ENCODE measurements around the gene CCDC85B.

Gene CCDC85B

DNA sequence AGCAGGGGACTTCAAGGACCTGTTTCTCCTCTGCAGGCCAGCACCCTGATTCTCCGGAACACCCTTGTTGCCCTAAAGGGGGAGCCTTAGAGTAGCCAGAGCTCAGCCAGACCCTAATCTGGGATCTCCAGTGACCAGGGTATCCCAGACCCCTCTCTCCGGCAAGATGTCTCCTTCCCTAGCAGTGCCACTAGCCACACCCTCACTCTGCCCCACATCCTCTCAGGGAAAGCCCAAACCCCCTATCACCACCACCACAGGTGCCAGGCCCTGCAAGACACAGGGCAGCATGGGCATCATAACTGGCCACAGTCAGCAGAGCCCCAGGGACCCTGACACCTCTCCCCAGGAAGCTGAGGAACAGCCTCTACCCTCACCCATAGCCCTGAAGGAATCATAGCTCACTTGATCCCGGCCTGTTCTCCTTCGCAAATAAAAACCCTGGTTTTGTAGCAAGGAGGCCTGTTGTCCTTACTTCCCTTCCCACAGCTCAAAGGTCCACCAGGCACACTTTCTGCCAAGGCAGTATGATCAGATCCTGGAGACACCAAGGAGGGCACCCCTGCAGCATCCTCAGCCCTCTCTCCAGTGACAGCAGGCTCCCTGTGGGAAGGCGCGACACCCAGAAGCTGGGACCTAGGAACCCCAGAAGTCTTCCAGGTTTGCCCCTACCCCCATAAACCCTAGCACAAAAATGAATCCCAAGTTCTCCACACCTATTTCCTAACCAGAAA lies 37.1 kb upstream of the CCDC85B start:
- DNase-seq (ENCODE audit: low read depth), result peak; percentile 45
- no peak overlapping the region for H3K4me3 ChIP-seq (ENCODE audit: low read depth, low read length)
- TF ChIP-seq POLR2A (IDR thresholded peaks at IDR 0.05; ENCODE audit: extremely low read depth, insufficient read length) (no peak), CTCF (IDR thresholded peaks at IDR 0.05; ENCODE audit: low read depth, low read length) (peak; percentile 28)

DNA sequence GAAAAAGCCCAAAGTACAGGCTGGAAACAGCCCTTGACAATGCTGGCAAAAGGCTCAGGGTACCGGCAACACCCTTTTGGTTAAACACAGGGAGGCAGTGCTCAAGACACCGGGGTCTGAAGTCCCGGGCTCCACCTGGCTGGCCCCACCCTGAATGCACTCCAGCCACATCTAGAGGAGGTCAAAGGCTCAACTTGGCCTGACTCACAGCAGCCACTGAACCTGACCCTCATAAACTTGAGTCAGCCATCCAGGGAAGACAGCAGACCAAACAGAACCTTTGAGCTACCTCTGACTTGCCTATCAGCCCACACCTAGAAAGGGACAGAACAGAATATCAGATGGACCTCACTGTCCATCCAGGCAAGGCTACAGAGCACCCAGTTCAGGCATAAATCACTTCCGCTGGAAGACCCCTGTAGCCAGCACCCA lies 36.3 kb upstream of the CCDC85B start:
- no peak for DNase-seq (ENCODE audit: low read depth)
- no peak overlapping the region for H3K4me3 ChIP-seq (ENCODE audit: low read depth, low read length)
- TF ChIP-seq MYC (IDR thresholded peaks at IDR 0.05; ENCODE audit: low read depth, low read length) (no peak), POLR2A (IDR thresholded peaks at IDR 0.05; ENCODE audit: extremely low read depth, insufficient read length) (no peak), CTCF (IDR thresholded peaks at IDR 0.05; ENCODE audit: low read depth, low read length) (no peak)
- TF ChIP-seq, protein P1, sequence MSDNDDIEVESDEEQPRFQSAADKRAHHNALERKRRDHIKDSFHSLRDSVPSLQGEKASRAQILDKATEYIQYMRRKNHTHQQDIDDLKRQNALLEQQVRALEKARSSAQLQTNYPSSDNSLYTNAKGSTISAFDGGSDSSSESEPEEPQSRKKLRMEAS (IDR thresholded peaks at IDR 0.05; ENCODE audit: low read depth, low read length), result no peak

DNA sequence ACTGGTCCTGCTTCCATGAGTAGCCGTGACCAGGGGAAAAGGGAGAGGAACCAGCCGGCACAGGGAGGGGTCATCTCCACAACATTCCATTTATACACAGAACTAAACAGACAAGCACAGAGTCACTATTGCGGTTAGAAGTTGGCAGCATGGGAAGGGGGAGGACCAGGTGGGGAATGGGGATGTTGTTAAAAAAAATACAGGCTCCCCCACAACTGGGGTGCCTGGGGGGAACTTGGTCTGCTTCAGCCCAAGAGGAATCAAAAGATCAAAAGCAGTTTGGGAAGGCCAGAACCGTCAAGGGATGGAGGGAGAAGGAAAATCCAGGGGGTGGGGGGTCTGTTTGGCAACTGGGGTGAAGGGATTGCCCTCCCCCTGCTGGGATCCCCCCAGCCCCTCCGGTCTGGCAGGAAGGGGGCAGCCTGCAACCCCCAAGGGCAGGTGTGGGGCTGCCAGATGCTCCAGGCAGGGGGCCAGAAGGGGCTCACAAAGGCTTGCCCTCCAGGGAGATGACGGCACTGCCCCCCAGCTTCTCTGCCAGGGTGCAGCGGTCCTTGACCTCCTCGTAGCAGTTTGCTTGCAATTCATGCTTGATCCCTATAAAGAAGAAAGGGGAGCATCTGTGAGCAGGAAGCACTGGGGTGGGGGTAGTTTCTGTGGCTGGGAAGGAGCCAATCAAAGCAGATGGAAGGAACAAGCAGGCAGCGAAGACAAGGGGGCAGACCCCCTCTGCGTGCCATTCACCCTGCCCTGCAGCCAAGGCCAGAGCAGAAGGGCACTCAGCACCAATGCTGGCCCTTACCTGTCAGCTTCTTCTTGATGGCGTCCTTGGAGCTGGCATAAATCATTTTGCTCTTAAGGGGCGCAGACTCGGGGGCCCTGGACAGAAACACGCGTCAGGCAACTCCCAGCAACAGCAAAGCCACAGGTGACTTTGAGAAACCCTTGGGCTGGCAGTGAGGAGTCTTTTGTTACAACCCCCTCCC lies 35.3 kb upstream of the CCDC85B start:
- DNase-seq (ENCODE audit: low read depth), result no peak
- H3K4me3 ChIP-seq (ENCODE audit: low read depth, low read length), result no peak overlapping the region
- TF ChIP-seq, protein P1 (IDR thresholded peaks at IDR 0.05; ENCODE audit: low read depth, low read length), result no peak
- TF ChIP-seq POLR2A (IDR thresholded peaks at IDR 0.05; ENCODE audit: extremely low read depth, insufficient read length), result no peak
- TF ChIP-seq MYC (IDR thresholded peaks at IDR 0.05; ENCODE audit: low read depth, low read length), result no peak
- TF ChIP-seq CTCF (IDR thresholded peaks at IDR 0.05; ENCODE audit: low read depth, low read length), result no peak

GRCh38 chr11:65855927-65856363 lies 34.5 kb upstream of the CCDC85B start:
- no peak for DNase-seq (ENCODE audit: low read depth)
- peak overlapping the region; percentile 96 for H3K4me3 ChIP-seq (ENCODE audit: low read depth, low read length)
- TF ChIP-seq CTCF (IDR thresholded peaks at IDR 0.05; ENCODE audit: low read depth, low read length), result no peak
- TF ChIP-seq MYC (IDR thresholded peaks at IDR 0.05; ENCODE audit: low read depth, low read length), result no peak
- no peak for TF ChIP-seq POLR2A (IDR thresholded peaks at IDR 0.05; ENCODE audit: extremely low read depth, insufficient read length)
- TF ChIP-seq, protein P1 (IDR thresholded peaks at IDR 0.05; ENCODE audit: low read depth, low read length), result no peak

DNA sequence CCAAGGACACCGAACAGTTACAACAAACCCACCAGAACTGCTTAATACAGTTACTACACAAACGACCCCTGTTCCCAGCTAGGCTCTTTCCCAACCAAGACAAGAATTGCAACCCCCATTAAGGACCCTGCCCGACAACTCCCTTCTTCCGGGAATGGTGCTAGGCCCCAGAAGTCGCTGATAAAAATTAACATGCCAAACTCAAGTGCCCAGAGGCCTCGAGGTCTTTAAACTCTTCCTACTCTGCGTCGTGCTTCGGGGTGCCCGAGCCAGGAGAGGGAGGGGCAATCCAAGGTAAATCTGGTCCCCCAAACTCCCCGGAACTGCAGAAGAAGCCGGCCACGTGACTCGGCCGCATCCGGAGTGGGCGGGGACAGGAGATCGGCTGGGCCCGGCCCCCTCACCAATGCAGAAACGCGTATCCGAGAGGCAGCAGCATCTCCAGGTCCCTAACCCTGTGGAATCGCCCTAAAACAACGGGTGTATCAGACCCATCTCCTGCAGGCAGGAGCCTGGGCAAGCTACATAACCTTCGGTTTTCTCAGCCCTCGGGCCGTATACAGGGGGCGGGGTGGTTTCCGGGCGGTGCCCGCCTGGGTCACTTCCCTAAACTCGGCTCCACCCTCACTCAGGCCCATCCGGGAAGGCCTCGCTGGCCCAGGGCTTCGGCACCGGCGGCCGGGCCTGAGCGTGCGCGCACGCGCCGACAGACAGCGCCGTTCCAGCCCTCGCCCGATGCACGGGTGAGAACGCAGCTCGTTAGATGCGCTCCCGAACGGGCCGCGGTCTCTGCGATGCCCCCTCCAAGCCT lies 33.6 kb upstream of the CCDC85B start:
- TF ChIP-seq POLR2A (IDR thresholded peaks at IDR 0.05; ENCODE audit: extremely low read depth, insufficient read length) (peak; percentile 65), CTCF (IDR thresholded peaks at IDR 0.05; ENCODE audit: low read depth, low read length) (no peak), MYC (IDR thresholded peaks at IDR 0.05; ENCODE audit: low read depth, low read length) (peak; percentile 6)
- TF ChIP-seq, protein P1 (IDR thresholded peaks at IDR 0.05; ENCODE audit: low read depth, low read length), result peak; percentile 92
- H3K4me3 ChIP-seq (ENCODE audit: low read depth, low read length), result peak overlapping the region; percentile 96
- DNase-seq (ENCODE audit: low read depth), result peak; percentile 90
